Hematopoietic multipotent progenitor cell treated with erythropoietin and hydrocortisone succinate and interleukin-3 and kit ligand, for 15 days (in vitro differentiated cells): ENCODE data around the gene PLEKHH1.
A peak's percentile ranks its signal among the peaks of the same experiment; 100 is the strongest.

Experiments used
- DNase-seq: peaks from one replicate; pipeline ENCODE4 v3.0.0-alpha.2; 2015; ENCODE audit warnings: low spot score

PLEKHH1 gene

DNA sequence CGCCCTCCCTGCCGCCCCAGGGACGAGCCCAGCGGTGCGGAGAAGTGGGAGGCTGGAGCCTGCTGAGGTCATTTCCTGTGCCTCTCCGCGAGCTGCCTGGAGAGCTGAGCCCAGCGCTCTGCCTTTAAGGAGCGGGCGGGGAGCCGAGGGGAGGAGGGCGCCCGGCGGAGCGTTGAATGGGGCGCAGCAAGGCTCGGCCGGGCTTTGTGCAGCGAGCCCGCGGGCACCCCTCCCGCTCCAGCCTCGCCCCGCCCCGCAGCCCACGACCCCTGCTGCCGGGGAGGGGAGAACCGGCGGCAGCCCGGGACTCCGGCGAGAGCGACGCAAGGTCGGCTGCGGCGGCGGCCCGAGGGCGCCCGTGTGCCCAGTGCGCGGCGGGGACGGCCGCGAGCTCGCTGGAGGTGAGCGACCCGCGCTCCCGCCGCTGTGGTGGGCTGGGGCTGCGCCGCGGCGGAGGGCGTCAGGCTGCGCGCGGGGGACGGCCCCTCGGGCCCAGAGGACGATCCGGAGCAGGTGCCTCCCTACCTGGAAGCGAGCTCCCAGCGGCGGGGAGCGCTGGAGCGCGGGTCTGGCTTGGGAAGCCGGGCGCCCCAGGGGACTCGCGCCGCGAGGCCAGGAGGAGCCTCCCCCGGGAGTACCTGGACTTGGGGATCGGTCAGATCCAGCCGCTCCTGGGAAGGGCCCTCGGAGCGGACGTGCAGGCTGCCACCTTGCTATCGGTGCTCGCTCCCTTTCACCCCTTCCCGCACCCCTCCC, at the start of gene PLEKHH1:
PLEKHH1 (plus strand) TSS at position 293 of the 756 bp plus-strand sequence. CDS start 8,578 bp downstream, outside the sequence.
- DNase-seq, result no peak

DNA sequence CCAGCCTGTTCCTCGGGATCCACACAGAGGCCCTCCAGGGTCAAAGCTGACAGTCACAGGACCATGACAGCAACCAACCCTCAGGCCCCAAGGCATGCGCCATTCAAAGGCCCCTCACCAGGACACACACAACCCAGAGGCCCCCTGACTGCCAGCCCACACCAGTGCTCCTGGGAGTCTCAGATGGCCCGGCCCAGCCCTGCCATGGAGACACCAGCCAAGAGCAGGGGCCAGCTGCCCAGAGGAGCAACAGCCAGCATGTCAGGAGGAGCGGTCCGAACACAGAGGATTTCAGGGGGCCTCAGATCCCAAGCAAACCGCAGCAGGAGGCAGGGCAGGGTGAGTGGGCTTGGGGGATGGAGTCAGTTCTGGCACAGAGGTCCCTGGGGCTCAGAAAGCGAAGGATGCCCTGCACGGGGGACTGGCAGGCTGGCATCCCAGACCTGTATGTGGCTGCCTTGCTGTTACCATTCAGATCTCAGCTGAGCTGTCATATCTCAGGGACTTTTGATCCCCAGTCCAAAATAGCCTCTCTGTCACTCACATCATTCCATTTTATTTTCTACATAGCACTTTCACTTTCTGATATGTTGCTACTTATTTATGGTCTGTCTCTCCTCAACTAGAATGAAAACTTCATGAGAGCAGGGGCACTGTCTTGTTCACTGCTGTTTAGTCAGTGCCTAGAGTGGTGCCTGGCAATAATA, 49.4 kb upstream of the PLEKHH1 start:
- DNase-seq, result no peak

DNA sequence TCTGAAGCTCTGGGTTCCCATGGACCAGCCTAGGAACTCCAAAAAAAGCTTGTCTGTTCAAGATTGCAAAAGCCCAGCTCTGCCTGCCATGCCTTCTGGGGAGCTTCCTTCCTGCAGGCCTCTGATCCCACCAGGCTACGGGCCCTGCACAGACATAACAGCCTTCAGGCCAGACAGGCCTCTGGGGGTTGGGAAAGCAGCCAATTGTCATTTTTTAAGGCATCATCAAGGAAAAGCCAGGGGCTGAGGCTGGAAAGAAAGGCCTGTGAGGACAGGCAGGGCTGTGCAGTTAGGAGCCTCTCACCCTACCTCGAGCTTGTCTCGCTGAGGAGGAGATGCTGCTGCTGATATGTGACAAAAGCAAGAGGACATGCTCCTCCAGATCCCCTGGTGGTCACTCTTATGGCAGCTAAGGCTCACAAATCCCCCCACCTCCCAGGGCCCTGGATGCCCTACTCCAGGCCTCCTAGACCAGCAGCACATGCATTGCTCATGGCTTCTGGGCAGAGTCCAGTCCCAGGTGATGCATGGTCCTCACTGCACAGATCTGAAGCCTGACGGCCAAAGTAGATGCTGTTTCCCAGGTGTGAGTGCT, 47.5 kb upstream of the PLEKHH1 start:
- no peak for DNase-seq

DNA sequence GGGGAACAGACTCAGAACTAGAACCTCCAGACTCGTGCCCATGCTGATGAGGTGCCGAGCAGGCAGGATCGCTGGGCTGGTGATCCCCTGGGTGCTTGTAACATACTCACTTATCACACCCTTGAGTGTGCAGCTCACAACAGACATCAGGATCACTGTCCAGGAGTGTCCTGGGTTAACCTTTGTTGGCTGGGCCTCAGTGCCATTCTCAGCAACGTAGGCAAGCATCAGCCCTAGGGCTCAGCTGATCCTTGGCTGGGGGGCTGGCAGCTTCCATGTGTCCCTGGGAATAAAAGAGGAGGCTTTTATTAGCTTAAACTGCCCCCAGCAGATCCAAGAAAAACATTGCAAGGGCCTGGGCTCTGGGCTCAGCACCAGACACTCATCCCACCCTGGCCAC, 46.2 kb upstream of the PLEKHH1 start:
- no peak for DNase-seq

DNA sequence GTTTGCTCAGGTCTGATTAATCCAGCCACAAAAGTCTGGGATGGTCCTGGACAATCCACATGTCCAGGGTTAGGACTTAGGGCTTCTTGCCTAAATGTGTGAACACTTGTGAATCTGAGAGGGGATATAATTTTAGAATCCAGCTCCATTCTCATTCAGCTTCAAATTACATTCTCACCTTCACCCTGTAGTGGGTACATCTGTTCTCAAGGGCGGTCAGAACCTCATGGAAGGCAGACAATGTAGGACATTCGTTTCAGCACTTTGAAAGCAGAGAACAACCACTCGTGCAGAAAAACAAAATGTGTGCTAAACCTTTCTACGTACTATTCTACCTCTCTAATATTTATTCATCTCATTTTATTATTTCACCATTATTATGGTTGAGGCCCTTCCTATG, 45.8 kb upstream of the PLEKHH1 start:
- DNase-seq, result no peak

DNA sequence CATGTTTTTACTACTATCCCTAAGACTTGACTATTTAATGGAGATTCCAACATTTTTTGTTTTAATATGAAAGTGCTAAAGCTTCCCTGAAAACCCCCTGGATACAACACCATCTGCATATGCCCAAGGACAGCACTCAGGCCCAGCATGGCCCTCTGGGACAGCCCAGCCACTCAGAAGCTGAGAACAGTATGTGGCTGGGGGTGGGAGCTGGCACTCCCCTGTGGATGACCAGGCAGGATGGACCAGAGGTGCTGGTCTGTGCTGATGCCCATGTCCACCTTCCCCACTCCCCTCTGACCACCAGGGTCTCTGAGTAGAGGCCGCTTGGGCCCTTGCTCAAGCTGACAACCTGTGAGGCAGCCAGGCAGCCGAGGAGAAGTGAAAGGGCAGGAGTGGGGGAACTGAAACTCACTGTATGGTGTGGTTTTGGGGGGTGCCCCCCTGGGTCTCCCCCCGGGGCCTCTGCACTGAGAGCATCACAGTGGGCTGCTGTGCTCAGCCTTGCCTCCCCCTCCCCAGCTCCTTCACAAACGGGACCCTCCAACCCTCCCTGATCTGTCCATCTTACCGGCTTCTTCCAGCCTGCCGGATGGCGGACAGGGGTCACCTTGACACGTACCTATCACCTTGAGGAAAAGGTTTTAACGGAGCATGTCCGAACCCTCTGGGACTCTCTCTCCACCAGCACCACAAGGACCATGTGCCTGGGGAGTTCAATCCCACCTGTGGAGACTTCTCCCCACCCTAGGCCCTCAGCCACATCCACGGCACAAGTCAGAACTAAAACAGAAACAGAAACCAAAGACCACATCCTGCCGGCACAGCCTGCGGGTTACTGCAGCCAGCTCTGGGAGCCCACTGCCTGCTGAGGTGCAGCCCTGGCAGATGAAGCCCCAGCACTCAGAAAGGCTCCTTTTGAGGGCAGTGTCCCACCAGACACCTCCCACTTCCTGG, 44.9 kb upstream of the PLEKHH1 start, which contains the start of gene TMEM229B:
TMEM229B (minus strand) TSS at position 785 of the 957 bp plus-strand sequence. CDS start 14,798 bp downstream, outside the sequence.
- peak; percentile 37 for DNase-seq

DNA sequence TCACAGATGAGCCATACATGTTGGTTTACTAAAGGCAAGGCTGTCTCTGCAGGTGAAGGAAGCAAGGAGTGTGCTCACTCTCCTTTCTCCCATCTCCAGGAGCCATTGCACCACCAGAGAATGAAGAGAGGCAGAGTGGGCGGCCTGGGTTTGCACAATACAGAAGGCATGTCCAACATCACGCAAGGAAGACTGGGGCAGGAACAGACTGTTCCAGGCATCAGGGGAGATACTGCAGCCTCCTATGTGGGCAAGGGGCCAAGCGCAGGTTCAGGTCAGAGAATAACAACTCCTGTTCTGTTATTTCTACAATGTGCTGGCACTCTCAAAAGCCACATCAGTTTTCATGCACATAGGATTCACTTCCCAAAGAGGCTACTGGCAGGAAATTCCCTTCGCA, 42.9 kb upstream of the PLEKHH1 start:
- no peak for DNase-seq

DNA sequence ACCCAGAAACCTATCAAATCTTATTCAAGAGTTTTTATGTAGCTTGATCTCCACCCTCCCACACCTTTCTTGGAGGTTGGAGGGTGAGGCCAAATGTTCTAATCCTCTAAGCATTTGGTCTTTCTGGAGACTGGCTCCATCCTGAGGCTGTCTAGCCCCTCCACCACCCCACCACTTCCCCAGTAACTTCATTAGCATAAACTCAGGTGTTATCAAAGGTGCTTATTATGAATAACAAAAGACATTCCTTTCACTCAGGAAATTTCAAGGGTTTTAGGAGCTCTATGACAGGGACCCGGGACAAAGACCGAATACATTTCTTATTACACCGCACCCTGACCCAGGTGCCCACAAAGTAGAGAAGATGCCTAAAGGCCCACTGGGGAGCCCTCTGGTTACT, 41.8 kb upstream of the PLEKHH1 start:
- no peak for DNase-seq

DNA sequence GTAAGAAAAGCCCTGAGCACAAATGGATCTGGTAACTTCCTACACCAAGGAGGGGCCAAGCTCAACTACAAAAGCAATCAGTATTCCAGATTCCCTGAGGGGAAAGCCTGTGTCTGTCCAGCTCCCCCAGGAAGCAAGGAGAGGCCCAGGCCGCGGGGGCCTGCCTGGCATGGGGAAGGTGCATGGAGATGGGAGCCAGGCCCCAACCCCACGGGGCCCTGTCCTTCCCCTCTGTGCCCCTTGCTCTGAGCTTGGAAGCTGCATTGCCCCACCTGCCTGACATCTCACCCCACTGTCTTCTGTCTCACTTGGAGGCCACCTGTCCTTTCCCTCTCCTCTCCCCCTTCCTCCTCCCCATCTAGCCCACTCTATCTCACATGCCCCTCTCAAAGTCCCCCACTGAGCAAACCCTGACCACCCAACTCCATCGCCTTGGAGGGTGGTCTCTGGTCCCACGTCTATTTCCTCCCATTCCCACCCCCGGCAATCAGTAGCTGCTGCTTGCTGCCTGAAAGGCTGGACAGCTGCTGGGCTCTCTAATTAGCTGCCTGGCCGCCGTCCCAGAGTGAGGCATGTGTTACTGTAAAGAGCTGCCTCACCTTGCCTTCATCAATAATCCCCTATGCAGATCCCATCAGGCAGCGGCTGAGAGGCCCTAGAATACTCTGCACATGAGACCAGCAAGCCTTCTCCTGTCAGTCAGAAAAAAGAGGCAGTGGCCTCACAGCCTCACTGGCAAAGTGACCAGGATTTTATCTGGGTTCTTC, 41.2 kb upstream of the PLEKHH1 start:
- DNase-seq, result no peak

DNA sequence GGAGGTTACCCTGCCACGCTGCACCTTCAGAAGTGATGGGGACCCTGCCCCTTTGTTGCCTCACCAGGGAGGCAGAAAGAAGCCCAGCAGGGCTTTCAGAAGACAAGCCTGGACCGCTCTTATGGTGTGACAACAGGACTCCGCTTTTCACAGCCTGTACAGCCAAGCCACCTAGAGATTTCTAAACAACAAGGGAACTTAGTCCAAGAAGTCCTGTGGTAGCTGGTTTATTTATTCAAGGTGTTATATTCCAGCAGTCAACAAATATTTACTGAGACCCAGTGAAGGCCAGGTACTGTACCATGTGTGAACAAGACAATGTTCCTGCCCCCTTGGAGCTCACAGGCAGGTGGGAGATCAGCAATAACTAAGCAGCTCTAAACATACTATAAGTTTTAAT, 40.6 kb upstream of the PLEKHH1 start:
- DNase-seq, result no peak

DNA sequence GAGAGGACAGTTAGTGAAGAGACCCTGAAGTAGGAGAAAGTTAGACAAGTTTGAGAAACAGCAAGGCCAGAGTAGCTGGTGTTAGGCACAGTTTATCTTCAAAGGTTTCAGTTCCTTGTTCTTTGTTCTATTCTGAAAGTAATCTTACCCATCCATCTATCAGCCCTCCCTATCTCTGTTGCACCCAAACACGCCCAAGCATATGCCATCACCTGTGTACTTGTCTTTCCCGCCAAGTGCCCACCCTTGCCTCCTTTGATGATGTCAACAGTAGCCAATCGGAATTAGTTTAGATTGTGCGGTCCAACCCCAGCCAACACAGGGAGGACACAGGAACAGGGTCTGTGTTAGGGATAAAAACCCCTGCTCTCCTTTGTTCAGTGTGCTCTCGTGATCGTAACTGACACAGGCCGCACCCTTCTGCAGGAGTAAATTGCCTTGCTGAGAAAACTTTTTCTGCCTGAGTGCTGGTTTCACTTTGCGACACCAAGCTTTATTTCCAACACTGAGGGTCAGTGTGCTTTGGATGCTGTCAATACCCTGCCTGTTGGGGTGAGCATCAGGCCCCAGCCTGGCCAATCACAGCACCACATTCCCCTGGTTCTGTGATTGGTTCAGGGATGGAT, 39.9 kb upstream of the PLEKHH1 start:
- DNase-seq, result no peak

DNA sequence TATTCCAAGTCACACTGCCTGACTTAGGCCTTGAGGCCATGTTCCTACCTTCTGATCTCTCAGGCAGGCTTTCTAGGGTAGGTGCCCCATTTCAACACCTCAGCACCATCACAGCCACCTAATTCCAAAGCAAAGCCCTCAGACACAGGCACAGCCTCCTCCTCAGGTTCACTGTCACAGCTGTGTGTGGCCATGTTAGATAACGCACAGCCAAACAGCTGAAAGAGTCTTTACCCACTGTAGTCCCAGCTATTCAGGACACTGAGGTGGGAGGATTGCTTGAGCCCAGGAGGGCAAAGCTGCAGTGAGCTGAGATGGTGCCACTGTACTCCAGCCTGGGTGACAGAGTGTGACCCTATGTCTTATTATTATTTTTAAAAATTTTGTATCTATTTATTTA, 37.3 kb upstream of the PLEKHH1 start:
- DNase-seq, result no peak

DNA sequence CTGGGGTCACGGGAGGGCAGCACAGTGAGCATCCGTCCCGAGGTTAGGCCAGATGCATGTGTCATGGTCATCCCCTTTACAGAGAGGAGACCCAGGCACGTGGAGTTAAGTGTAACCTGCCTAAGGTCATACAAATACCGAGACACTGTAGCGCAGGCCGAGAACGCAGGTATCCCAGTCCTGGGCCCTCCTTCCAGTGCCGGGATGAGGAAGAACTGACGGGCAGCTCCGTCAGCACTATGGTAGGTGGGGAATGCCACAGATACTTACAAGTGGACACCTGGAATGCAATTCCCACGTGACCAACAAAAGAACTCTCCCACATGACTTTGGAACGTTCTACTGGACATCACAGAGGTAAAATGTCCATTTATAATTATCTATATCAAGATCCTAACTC, 35.9 kb upstream of the PLEKHH1 start:
- no peak for DNase-seq

DNA sequence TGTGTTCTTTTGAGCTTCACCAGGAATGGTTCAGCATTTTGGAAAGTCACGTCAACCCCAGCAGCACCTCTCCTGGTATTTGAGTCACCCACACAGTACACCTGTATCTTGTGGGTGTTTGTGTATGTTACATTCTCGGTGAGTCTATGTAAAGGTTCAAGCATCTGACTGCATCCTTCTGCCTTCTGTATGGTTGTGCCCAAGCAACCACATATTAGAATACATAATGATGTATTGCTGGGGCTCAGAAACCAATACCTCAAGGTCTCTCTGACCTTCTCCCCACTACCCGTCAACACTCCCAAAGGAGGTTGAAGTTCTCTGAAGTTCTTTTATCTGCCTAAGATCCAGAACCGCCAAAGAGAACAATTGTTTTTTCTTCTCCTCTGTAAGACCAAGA, 35.4 kb upstream of the PLEKHH1 start:
- DNase-seq, result no peak

DNA sequence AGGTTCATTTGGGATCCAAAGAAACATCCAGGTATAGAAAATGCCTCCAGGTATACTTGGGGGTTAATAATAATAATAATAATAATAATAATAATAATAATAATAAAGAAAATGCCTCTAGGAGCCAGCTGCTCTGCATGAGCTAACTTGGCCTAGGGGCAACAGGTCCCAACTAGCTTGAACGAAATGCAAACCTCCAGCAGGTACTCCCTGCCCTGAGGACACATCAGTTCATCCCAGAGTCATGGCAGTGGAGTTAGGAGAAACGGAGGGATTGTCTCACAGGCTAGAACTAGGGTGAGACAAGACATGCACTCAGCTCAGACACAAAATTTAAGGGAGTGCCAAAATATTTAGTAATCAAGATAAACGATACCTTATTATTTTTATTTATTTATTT, 32.1 kb upstream of the PLEKHH1 start:
- no peak for DNase-seq

DNA sequence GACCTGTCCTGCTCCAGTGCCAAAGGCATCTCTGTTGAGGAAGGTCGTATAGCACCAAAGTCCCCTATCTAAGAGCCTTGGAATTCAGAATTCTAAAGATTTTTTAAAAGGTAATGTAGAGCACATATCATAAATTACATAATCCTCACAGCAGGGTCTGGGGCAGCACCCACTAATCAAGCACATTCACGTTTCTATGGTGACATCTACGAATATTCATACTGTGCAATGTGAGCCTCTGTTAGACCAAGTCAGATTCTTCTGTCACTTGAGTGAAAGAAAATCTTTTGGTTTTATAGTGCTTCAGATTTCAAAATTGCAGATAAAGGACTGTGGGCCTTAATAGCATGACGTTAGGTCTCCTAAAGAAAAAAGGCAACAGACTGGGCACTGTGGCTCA, 31.4 kb upstream of the PLEKHH1 start:
- DNase-seq, result no peak

DNA sequence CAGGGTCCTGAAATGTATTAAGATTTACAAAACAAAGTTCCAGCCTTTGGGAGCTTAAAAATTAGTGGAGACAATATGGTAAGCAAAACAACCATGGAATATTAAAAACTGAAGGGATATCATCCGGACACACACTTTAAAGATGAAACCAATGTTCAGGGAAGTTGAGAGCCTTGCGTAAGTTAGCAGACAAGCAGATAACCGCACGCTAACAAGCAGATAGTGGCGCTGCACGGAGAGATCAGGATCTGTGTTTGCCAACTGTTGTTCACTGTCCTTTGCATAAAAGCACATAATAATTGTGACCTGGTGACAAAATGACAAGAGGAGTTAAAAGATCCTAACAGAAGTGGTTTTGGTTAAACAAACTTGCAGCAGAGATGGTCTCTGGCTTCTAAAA, 30.2 kb upstream of the PLEKHH1 start:
- DNase-seq, result no peak

DNA sequence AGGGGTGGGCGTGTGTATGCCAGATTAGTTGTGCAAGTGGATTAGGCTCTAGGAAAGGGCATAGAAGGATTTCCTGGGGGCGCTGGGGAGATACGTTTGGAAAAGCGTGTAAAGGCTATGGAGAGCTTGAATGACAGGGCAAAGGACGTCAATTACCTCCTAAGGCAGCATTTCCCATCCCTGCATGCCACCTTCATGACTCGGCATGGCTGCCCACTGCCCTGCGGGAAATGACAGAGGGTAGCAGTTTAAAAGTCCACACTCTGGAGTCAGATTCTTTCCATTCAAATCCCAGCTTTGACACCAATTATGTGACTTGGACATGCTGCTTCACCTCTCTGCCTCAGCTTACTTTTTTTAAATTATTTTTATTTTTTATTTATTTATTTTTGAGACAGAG, 29.8 kb upstream of the PLEKHH1 start:
- no peak for DNase-seq

DNA sequence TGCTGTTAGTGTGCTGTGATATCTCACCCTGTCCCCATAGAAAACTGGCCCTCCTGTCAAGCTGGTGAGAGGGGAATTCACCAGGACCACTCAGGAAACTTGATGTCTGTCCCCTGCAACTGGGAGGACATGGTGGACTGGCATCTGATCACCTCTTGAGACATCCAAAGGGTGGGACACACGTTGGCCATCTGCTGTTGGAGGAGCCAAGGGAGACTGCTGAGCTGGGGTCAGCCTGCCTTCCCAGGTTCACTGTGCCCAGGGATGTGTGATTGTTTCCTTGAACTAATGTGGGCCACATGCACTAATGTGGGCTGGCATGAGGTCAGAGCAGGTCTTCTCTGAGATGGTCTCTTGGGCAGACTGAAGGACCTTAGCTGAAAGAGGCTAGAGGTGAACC, 27.8 kb upstream of the PLEKHH1 start:
- DNase-seq, result no peak

DNA sequence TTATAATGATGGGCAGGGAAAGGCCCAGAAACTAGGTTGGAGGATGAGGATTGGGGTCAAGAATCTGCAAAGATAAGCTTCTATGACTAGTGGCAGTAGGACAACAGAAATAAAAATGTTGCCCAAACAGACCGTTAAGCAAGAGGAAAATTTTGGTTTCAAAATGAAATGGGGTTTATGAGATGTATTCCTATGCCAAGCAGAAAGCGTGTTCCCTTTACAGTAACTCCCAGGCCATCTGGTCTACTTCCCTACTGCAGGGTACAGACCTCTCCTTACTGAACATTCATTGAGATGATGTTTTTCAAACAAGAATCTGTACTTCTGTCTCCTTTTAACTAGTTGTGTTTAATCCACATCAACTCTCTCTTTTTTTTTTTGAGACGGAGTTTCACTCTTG, 24.1 kb upstream of the PLEKHH1 start:
- no peak for DNase-seq

DNA sequence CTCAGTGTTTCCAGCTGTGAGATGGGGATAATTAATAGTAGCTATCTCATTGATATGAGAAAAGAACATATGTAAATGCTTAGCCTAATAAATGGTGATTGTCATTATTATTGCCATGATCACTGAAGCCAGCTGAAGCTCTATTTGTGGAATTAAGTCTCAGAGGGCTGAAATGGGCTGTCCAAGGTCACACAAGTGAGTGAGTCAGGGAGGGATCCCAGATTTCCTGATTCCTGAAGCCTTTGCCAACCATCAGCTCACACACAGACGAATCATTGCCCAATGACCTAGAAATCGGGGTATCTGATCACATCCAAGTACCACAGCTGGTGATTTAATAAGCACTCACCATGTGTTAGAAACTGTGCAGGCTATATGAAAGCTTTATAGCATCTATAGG, 23.0 kb upstream of the PLEKHH1 start:
- no peak for DNase-seq
